SK-N-SH (cell line): ENCODE results near the gene PIEZO2.

ENCODE experiments used
- CTCF ChIP-seq: fragments of 200-600 bp; sonication (generic); IDR thresholded peaks from 2 replicates; pipeline ENCODE4 v1.6.1; 2017; ENCODE audit warnings: antibody characterized with exemption, mild to moderate bottlenecking, moderate library complexity
- ELF1 ChIP-seq: IDR thresholded peaks from 2 replicates; pipeline ENCODE4 v1.4.0; 2012
- EP300 ChIP-seq, 2 experiments: IDR thresholded peaks; 2 replicates each; pipeline versions ENCODE4 v1.4.0 to v1.6.1; 2012; ENCODE audit warnings: borderline replicate concordance in 1 of 2, low read depth in 1 of 2, low read length in 1 of 2
- POLR2AphosphoS5 ChIP-seq: IDR thresholded peaks from 2 replicates; pipeline ENCODE4 v1.6.1; 2012; ENCODE audit warnings: low read depth, low read length
- RAD21 ChIP-seq: IDR thresholded peaks from 2 replicates; pipeline ENCODE4 v1.6.1; 2012; ENCODE audit warnings: mild to moderate bottlenecking, low read length
- RCOR1 ChIP-seq: fragments of 150-350 bp; IDR thresholded peaks from 2 replicates; pipeline ENCODE4 v1.6.1; 2017; ENCODE audit warnings: antibody characterized with exemption, low read length
- YY1 ChIP-seq: IDR thresholded peaks from 2 replicates; pipeline ENCODE4 v1.4.0; 2012; ENCODE audit warnings: low read depth, mild to moderate bottlenecking
- ZBTB33 ChIP-seq: IDR thresholded peaks from 2 replicates; pipeline ENCODE4 v1.4.0; 2012; ENCODE audit warnings: low read depth, borderline replicate concordance

- TF ChIP-seq POLR2AphosphoS5 (no peak), RAD21 (no peak), ZBTB33 (no peak), CTCF (no peak), ELF1 (no peak), EP300 (IDR thresholded peaks at IDR 0.05; ENCODE audit: borderline replicate concordance in 1 of 2, low read depth in 1 of 2, low read length in 1 of 2) (no peak), YY1 (no peak), RCOR1 (no peak)
These were observed 172.3 kb downstream of the PIEZO2 start for GRCh38 chr18:10977042-10977441.
